ENCODE measurements around the gene CACNG4. TPM values are rescaled to one million over a fixed set of nuclear protein-coding genes. Genes with fewer than 3 reads are reported as not detected.

Gene CACNG4
- total RNA-seq, 4 donors from 2014 or later = 0.21 to 3.9 (median 0.26) TPM; not detected in 1

DNA sequence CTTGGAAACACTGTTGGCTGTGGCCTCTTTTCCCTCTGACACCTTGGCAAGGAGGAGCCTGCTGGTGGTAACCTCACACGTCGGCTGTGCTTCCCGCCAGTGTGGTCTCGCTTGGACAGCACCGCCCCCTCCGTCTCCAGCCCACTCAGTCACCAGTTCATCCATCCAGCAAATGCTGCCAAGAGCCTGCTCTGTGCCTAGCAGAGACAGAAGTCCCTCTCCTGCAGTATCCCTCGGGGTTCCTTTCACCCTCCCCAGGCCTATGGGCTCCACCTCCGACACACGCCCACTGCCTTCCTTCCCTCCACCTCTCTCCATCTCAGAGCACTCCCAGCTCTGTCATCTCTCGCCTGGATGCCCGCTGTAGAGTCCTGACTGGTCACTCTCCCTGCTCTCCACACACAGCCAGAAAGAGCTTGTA lies 12.3 kb downstream of the CACNG4 start:
- no peaks in the 10 kb centered on the region for H3K4me1 ChIP-seq
- intact Hi-C loops (cut with DNase I; ENCODE audit: low total_unique reads) = no loop called here
- H3K9me3 ChIP-seq = no peaks in the 10 kb centered on the region
- DNase-seq = no peak
- H3K36me3 ChIP-seq = no peaks in the 10 kb centered on the region
- no peak overlapping the region for H3K4me3 ChIP-seq
- H3K27ac ChIP-seq = no peak overlapping the region
- no peak for TF ChIP-seq POLR2A (IDR thresholded peaks at IDR 0.05)
- TF ChIP-seq, protein P1, sequence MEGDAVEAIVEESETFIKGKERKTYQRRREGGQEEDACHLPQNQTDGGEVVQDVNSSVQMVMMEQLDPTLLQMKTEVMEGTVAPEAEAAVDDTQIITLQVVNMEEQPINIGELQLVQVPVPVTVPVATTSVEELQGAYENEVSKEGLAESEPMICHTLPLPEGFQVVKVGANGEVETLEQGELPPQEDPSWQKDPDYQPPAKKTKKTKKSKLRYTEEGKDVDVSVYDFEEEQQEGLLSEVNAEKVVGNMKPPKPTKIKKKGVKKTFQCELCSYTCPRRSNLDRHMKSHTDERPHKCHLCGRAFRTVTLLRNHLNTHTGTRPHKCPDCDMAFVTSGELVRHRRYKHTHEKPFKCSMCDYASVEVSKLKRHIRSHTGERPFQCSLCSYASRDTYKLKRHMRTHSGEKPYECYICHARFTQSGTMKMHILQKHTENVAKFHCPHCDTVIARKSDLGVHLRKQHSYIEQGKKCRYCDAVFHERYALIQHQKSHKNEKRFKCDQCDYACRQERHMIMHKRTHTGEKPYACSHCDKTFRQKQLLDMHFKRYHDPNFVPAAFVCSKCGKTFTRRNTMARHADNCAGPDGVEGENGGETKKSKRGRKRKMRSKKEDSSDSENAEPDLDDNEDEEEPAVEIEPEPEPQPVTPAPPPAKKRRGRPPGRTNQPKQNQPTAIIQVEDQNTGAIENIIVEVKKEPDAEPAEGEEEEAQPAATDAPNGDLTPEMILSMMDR (IDR thresholded peaks at IDR 0.05) = no peak
- no peaks in the 10 kb centered on the region for H3K27me3 ChIP-seq

DNA sequence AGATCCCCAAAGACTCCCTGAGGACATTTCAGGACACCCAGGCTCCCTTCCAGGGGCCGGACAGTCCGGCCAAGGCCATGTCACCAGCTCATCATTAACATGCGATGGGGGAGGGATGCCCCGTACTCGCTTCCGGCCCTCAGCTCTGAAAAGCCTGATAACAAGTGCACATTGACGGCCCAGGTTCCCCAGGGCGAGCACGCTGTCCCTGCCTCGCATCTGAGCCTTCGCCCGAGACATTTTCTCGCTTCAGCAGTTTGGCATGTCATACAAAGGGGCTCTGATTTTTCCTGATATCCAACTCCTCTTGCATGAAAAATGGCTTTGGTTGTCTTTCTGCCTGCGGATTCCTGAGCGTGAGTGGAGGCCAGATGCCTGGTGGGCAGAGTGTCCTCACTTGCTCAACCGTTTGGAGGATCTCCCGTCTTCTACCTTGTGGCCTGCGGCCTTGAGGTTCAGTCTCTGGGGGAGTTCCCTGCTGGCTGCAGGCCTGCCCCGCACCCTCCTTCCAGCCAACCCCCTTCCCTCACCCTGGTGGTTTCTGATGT lies 14.1 kb downstream of the CACNG4 start:
- no peak overlapping the region for H3K27ac ChIP-seq
- H3K27me3 ChIP-seq = no peaks in the 10 kb centered on the region
- H3K4me1 ChIP-seq = no peaks in the 10 kb centered on the region
- intact Hi-C loops (cut with DNase I; ENCODE audit: low total_unique reads) = no loop called here
- DNase-seq = no peak
- no peaks in the 10 kb centered on the region for H3K9me3 ChIP-seq
- H3K4me3 ChIP-seq = no peak overlapping the region
- TF ChIP-seq, protein P1 (IDR thresholded peaks at IDR 0.05) = no peak
- TF ChIP-seq POLR2A (IDR thresholded peaks at IDR 0.05) = no peak
- H3K36me3 ChIP-seq = no peaks in the 10 kb centered on the region

DNA sequence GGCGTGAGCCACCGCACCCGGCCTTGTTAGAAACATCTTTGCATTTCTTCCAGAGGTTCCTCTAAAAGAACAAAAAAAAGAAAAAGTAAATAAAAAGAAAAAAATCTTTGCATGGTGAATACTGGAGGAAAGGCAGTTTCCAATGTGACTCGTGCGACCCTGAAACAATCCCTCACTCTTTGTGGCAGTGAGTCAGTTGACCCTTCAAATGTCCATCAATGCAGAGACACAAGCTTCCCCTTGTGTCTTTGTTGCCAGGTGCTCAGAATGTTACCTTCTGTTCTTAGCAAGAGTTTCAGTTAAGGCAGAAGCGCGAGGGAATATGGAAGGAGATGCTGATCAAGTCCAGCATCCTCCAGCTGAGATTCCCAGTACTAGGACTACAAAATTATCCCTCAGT lies 16.4 kb downstream of the CACNG4 start:
- no peaks in the 10 kb centered on the region for H3K27me3 ChIP-seq
- no peaks in the 10 kb centered on the region for H3K4me1 ChIP-seq
- intact Hi-C loops (cut with DNase I; ENCODE audit: low total_unique reads) = no loop called here
- no peaks in the 10 kb centered on the region for H3K9me3 ChIP-seq
- no peaks in the 10 kb centered on the region for H3K36me3 ChIP-seq
- TF ChIP-seq POLR2A (IDR thresholded peaks at IDR 0.05) = no peak
- TF ChIP-seq, protein P1 (IDR thresholded peaks at IDR 0.05) = no peak
- DNase-seq = no peak
- no peak overlapping the region for H3K27ac ChIP-seq
- no peak overlapping the region for H3K4me3 ChIP-seq

DNA sequence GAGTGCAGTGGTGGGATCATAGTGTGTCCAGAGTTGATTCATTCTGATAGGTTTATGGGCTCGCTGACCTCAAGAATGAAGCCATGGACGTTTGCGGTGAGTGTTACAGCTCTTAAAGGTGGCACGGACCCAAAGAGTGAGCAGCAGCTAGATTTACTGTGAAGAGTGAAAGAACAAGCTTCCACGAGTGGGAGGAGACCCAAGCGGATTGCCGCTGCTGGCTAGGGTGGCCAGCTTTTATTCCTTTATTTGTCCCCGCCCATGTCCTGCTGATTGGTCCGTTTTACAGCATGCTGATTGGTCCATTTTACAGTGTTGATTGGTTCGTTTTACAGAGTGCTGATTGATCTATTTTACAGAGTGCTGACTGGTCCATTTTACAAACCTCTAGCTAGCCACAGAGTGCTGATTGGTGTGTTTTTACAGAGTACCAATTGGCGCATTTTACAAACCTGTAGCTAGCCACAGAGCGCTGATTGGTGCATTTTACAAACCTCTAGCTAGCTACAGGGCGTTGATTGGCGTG lies 17.5 kb downstream of the CACNG4 start:
- intact Hi-C loops (cut with DNase I; ENCODE audit: low total_unique reads) = no loop called here

DNA sequence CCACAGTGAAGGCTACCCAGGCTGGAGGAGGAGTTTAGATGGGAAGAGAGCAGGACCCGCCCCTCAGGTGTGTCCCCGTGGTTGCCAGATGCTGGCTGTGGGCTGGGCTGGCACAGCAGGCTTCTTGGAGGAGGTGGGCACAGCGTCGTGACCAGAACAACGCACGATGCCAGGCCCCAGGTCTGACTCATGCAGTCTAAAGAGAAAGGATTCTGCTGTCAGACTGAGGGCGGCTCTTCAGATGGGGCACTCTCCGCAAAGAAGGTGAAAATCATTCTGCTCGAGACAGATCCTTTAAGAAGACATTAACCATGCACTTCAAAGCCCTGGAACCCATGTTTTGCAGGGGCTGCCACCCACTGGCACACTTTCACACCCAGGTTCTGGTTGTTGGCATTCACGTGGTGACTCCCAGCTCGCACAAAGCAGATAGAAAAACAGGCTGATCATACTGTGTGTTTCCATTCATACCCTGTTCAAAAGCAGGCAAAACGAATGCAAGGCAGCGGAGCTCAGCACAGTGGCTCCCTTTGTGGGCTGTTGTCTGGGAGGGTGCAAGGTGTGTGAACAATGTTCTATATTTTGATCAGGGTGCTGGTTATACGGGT lies 19.0 kb downstream of the CACNG4 start:
- DNase-seq = no peak
- H3K36me3 ChIP-seq = no peaks in the 10 kb centered on the region
- no peaks in the 10 kb centered on the region for H3K4me1 ChIP-seq
- no peak overlapping the region for H3K4me3 ChIP-seq
- H3K27me3 ChIP-seq = no peaks in the 10 kb centered on the region
- no peaks in the 10 kb centered on the region for H3K9me3 ChIP-seq
- intact Hi-C loops (cut with DNase I; ENCODE audit: low total_unique reads) = no loop called here
- TF ChIP-seq, protein P1 (IDR thresholded peaks at IDR 0.05) = no peak
- TF ChIP-seq POLR2A (IDR thresholded peaks at IDR 0.05) = no peak
- no peak overlapping the region for H3K27ac ChIP-seq

More for the DNA sequence above, 17.5 kb downstream of the CACNG4 start:
- DNase-seq = peak; percentile 27 to 30
- Histone ChIP-seq H3K27ac (no peak overlapping the region), H3K9me3 (no peaks in the 10 kb centered on the region), H3K36me3 (no peaks in the 10 kb centered on the region), H3K4me1 (no peaks in the 10 kb centered on the region), H3K27me3 (no peaks in the 10 kb centered on the region), H3K4me3 (no peak overlapping the region)
- TF ChIP-seq, protein P1 (IDR thresholded peaks at IDR 0.05) = no peak
- no peak for TF ChIP-seq POLR2A (IDR thresholded peaks at IDR 0.05)

Data from uterus (tissue), 4 donors.